Erythroblast (primary cell): Measurements from ENCODE around the gene FGD3.

Experiments used
- DNase-seq, 2 experiments: peaks; one replicate each; lab custom pipeline; 2025; lab: John Stamatoyannopoulos, UW
- GATA1 ChIP-seq: IDR thresholded peaks from 2 replicates; pipeline ENCODE4 v1.6.1; 2011; ENCODE audit warnings: low read depth, mild to moderate bottlenecking, control low read depth, low read length, moderate library complexity
- POLR2A ChIP-seq: IDR thresholded peaks from 2 replicates; pipeline ENCODE4 v1.6.1; 2011; ENCODE audit warnings: mild to moderate bottlenecking, low read length

FGD3 gene

GRCh38 chr9:93030642-93031628, 83.6 kb downstream of the FGD3 start:
- no peak for DNase-seq
- TF ChIP-seq POLR2A (no peak), GATA1 (no peak)

GRCh38 chr9:93031629-93032430, 84.5 kb downstream of the FGD3 start:
- TF ChIP-seq POLR2A (no peak), GATA1 (no peak)
- DNase-seq, result no peak

- DNase-seq, result no peak
- no peak for TF ChIP-seq GATA1
- no peak for TF ChIP-seq POLR2A
These were observed 85.2 kb downstream of the FGD3 start for GRCh38 chr9:93032545-93032944.

- no peak for DNase-seq
- TF ChIP-seq POLR2A (no peak), GATA1 (no peak)
These were observed 86.2 kb downstream of the FGD3 start for GRCh38 chr9:93033531-93033930.

GRCh38 chr9:93035106-93035660, 87.9 kb downstream of the FGD3 start:
- TF ChIP-seq POLR2A, result no peak
- TF ChIP-seq GATA1, result no peak

GRCh38 chr9:93035821-93036351, 88.6 kb downstream of the FGD3 start:
- TF ChIP-seq POLR2A (no peak), GATA1 (no peak)
- no peak for DNase-seq

More at GRCh38 chr9:93035106-93035660, 87.9 kb downstream of the FGD3 start:
- no peak for DNase-seq

- no peak for DNase-seq
- TF ChIP-seq GATA1, result no peak
- TF ChIP-seq POLR2A, result no peak
These were observed 89.7 kb downstream of the FGD3 start for GRCh38 chr9:93036887-93037475.

GRCh38 chr9:93037476-93037971, 90.2 kb downstream of the FGD3 start:
- no peak for DNase-seq
- TF ChIP-seq POLR2A, result no peak
- TF ChIP-seq GATA1, result no peak

- TF ChIP-seq POLR2A (no peak), GATA1 (no peak)
- no peak for DNase-seq
These were observed 91.6 kb downstream of the FGD3 start for GRCh38 chr9:93038918-93039317.

- TF ChIP-seq GATA1 (no peak), POLR2A (no peak)
- no peak for DNase-seq
These were observed 92.1 kb downstream of the FGD3 start for GRCh38 chr9:93039456-93039855.

GRCh38 chr9:93039976-93040375, 92.7 kb downstream of the FGD3 start:
- no peak for DNase-seq
- TF ChIP-seq POLR2A (no peak), GATA1 (no peak)

- no peak for DNase-seq
These were observed 93.1 kb downstream of the FGD3 start for GRCh38 chr9:93040409-93040808.

More at GRCh38 chr9:93040409-93040808, 93.1 kb downstream of the FGD3 start:
- no peak for TF ChIP-seq GATA1
- TF ChIP-seq POLR2A, result no peak
